ENCODE data around the gene CABP7. TPM values are rescaled to one million over a fixed set of nuclear protein-coding genes. Genes with fewer than 3 reads are reported as not detected.

CABP7 gene
- total RNA-seq, 1 donor from 2014 or later, result not detected

DNA sequence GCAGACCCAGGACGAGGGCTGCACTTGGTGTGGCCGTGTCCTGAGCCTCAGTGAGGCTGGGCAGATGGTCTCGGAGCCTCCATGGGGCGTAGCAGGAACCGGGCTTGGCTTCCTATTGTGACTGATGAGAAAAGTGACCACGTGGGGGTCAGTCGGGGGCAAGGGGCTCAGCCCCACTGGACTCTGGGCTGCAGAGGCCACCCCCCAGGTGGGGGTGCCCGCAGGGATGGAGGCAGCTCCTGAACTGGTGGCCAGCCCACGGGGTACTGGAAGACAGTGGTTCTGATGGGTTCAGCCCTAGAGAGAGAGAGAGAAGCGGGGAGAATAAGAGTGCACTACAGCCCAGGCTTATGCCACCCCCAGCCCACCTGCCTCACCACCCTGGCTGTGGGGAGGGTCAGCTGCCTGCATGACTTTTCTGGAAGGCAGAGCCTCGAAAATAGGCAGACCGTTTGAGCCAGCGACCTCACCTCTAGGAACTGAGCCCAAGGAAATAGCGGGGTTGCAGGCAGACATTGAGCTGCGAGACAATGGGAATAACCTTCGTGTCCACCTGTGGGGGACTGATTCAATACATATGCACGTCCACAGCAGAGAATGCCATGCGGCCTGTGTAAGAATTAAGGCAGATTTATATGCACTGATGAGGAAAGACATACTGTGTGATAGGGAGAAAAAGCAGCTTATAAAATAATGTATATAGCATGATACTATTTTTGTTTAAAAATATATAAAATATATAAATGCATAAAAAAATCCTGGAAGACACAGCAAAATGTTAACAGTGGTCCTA, 11.5 kb downstream of the CABP7 start:
- no peak for TF ChIP-seq CTCF (IDR thresholded peaks at IDR 0.05; ENCODE audit: insufficient read depth, low read length, severe bottlenecking)
- no peak for FAIRE-seq
- H3K27me3 ChIP-seq (ENCODE audit: control insufficient read depth, insufficient read depth, low read length), result no peaks in the 10 kb centered on the region
- no peaks in the 10 kb centered on the region for H3K36me3 ChIP-seq (ENCODE audit: control insufficient read depth, insufficient read depth, low read length)
- no peak overlapping the region for H3K4me3 ChIP-seq (ENCODE audit: low read depth, low read length)
- DNase-seq (ENCODE audit: low read depth), result no peak

DNA sequence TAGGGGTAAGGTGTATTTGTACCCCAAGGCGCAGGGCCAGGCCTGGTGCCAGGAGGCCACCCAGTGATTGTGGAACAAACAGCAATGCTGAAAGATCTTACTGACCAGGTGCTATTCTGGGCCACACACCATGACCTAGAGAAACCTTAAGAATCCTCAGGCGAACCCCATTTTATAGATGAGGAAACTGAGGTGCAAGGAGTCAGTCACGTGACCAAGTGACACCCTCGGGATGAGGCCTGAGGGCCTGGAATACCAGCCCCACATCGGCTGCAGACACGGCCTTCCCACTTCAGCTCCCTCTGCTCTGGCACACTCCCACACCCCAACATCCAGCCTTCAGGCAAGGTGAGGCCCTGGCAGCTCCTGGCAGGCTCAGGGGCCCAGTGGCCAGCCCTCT, 13.1 kb downstream of the CABP7 start:
- Histone ChIP-seq H3K4me3 (ENCODE audit: low read depth, low read length) (no peak overlapping the region), H3K27me3 (ENCODE audit: control insufficient read depth, insufficient read depth, low read length) (no peaks in the 10 kb centered on the region), H3K36me3 (ENCODE audit: control insufficient read depth, insufficient read depth, low read length) (no peaks in the 10 kb centered on the region)
- DNase-seq (ENCODE audit: low read depth), result no peak
- no peak for FAIRE-seq
- no peak for TF ChIP-seq CTCF (IDR thresholded peaks at IDR 0.05; ENCODE audit: insufficient read depth, low read length, severe bottlenecking)

GRCh38 chr22:29733362-29734201, 13.8 kb downstream of the CABP7 start:
- Histone ChIP-seq H3K4me3 (ENCODE audit: low read depth, low read length) (no peak overlapping the region), H3K27me3 (ENCODE audit: control insufficient read depth, insufficient read depth, low read length) (no peaks in the 10 kb centered on the region), H3K36me3 (ENCODE audit: control insufficient read depth, insufficient read depth, low read length) (no peaks in the 10 kb centered on the region)
- DNase-seq (ENCODE audit: low read depth) (no peak), FAIRE-seq (no peak)
- no peak for TF ChIP-seq CTCF (IDR thresholded peaks at IDR 0.05; ENCODE audit: insufficient read depth, low read length, severe bottlenecking)

DNA sequence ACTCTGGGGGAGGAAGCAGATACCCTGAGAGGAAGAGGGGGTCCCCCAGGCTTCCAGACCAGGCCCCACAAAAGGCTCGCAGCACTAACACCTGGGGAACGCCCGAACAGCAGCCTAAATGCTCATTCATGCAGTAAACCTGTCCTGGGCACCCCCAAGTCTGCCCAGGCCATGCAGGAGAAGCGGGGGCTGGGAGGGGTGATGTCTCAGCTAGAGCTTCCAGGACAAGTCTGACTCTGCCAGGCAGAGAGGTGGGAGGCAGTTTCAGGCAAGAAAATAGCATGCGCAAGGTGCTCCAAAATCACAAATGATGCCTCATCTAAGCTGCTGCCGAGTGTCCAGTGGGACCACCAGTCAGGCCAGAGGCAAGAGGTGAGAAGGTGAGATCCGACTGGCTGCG, 14.6 kb downstream of the CABP7 start:
- DNase-seq (ENCODE audit: low read depth) (no peak), FAIRE-seq (no peak)
- Histone ChIP-seq H3K27me3 (ENCODE audit: control insufficient read depth, insufficient read depth, low read length) (no peaks in the 10 kb centered on the region), H3K4me3 (ENCODE audit: low read depth, low read length) (no peak overlapping the region), H3K36me3 (ENCODE audit: control insufficient read depth, insufficient read depth, low read length) (no peaks in the 10 kb centered on the region)
- no peak for TF ChIP-seq CTCF (IDR thresholded peaks at IDR 0.05; ENCODE audit: insufficient read depth, low read length, severe bottlenecking)

- DNase-seq (ENCODE audit: low read depth) (no peak), FAIRE-seq (no peak)
- no peaks in the 10 kb centered on the region for H3K27me3 ChIP-seq (ENCODE audit: control insufficient read depth, insufficient read depth, low read length)
- no peak for TF ChIP-seq CTCF (IDR thresholded peaks at IDR 0.05; ENCODE audit: insufficient read depth, low read length, severe bottlenecking)
- H3K4me3 ChIP-seq (ENCODE audit: low read depth, low read length), result no peak overlapping the region
- no peaks in the 10 kb centered on the region for H3K36me3 ChIP-seq (ENCODE audit: control insufficient read depth, insufficient read depth, low read length)
Observed at GRCh38 chr22:29734838-29735237, 15.0 kb downstream of the CABP7 start.

Measured in bronchial epithelial cell (primary cell).